GM18505 (cell line): ENCODE measurements around the gene TSPAN32.

Experiments
- ATAC-seq: cut with Tn5 transposase; IDR thresholded peaks from one replicate; pipeline ENCODE4 v1.9.1; 2021; ENCODE audit not compliant: unreplicated experiment
- POLR2A ChIP-seq: IDR thresholded peaks from 4 replicates; pipeline ENCODE4 v1.6.1; 2011; ENCODE audit warnings: borderline replicate concordance; ENCODE audit not compliant: insufficient read depth, insufficient read length; ENCODE audit errors: extremely low read depth

Gene TSPAN32

GRCh38 chr11:2289350-2289749 is 12.5 kb upstream of the TSPAN32 start:
- no peak for ATAC-seq
- TF ChIP-seq POLR2A: no peak

- ATAC-seq: no peak
- TF ChIP-seq POLR2A: no peak
Measured at GRCh38 chr11:2289859-2290258, 12.0 kb upstream of the TSPAN32 start.

GRCh38 chr11:2290351-2290841 is 11.4 kb upstream of the TSPAN32 start:
- no peak for TF ChIP-seq POLR2A
- no peak for ATAC-seq

- no peak for TF ChIP-seq POLR2A
- no peak for ATAC-seq
Measured at GRCh38 chr11:2293531-2293971, 8.3 kb upstream of the TSPAN32 start.

GRCh38 chr11:2293984-2294925 is 7.6 kb upstream of the TSPAN32 start:
- no peak for ATAC-seq
- TF ChIP-seq POLR2A: no peak

- TF ChIP-seq POLR2A: no peak
- ATAC-seq: no peak
Measured at GRCh38 chr11:2294926-2295290, 6.9 kb upstream of the TSPAN32 start.

- no peak for TF ChIP-seq POLR2A
- no peak for ATAC-seq
Measured at GRCh38 chr11:2295971-2296912, 5.6 kb upstream of the TSPAN32 start.

GRCh38 chr11:2296913-2297622 is 4.7 kb upstream of the TSPAN32 start:
- no peak for ATAC-seq
- TF ChIP-seq POLR2A: no peak

GRCh38 chr11:2297623-2298030 is 4.2 kb upstream of the TSPAN32 start:
- ATAC-seq: no peak
- no peak for TF ChIP-seq POLR2A

GRCh38 chr11:2298131-2298794 is 3.5 kb upstream of the TSPAN32 start:
- no peak for ATAC-seq
- no peak for TF ChIP-seq POLR2A

GRCh38 chr11:2298795-2299761 is 2.7 kb upstream of the TSPAN32 start:
- TF ChIP-seq POLR2A: no peak
- ATAC-seq: no peak
